Ishikawa (cell line): Measurements from ENCODE around the gene IL31.

Source experiments
- CEBPB ChIP-seq: IDR thresholded peaks from 2 replicates; pipeline ENCODE4 v1.6.1; 2012
- CREB1 ChIP-seq: IDR thresholded peaks from 2 replicates; pipeline ENCODE4 v1.6.1; 2012; ENCODE audit warnings: low read depth
- EGR1 ChIP-seq: IDR thresholded peaks from 2 replicates; pipeline ENCODE4 v1.6.1; 2012
- EP300 ChIP-seq: IDR thresholded peaks from 2 replicates; pipeline ENCODE4 v1.6.1; 2012; ENCODE audit warnings: borderline replicate concordance
- FOXM1 ChIP-seq: IDR thresholded peaks from 2 replicates; pipeline ENCODE4 v1.6.1; 2012; ENCODE audit warnings: low read depth, borderline replicate concordance
- NFIC ChIP-seq: IDR thresholded peaks from 2 replicates; pipeline ENCODE4 v1.6.1; 2012
- RAD21 ChIP-seq: IDR thresholded peaks from 2 replicates; pipeline ENCODE4 v1.6.1; 2012; ENCODE audit warnings: low read depth
- TAF1 ChIP-seq: IDR thresholded peaks from 2 replicates; pipeline ENCODE4 v1.6.1; 2012; ENCODE audit warnings: low read depth, mild to moderate bottlenecking
- TCF12 ChIP-seq: IDR thresholded peaks from 2 replicates; pipeline ENCODE4 v1.6.1; 2012; ENCODE audit warnings: low read depth
- TEAD4 ChIP-seq: IDR thresholded peaks from 2 replicates; pipeline ENCODE4 v1.6.1; 2012
- USF1 ChIP-seq: IDR thresholded peaks from 2 replicates; pipeline ENCODE4 v1.6.1; 2012
- YY1 ChIP-seq: IDR thresholded peaks from 2 replicates; pipeline ENCODE4 v1.6.1; 2012; ENCODE audit warnings: low read depth
- ZBTB7A ChIP-seq: IDR thresholded peaks from 2 replicates; pipeline ENCODE4 v1.6.1; 2012; ENCODE audit warnings: low read depth
- TF ChIP-seq, protein P1 (sequence below): IDR thresholded peaks from 2 replicates; pipeline ENCODE4 v1.6.1; 2012; ENCODE audit warnings: low read depth, mild to moderate bottlenecking
- TF ChIP-seq, protein P2 (sequence below): IDR thresholded peaks from 2 replicates; pipeline ENCODE4 v1.6.1; 2012

The IL31 gene

DNA sequence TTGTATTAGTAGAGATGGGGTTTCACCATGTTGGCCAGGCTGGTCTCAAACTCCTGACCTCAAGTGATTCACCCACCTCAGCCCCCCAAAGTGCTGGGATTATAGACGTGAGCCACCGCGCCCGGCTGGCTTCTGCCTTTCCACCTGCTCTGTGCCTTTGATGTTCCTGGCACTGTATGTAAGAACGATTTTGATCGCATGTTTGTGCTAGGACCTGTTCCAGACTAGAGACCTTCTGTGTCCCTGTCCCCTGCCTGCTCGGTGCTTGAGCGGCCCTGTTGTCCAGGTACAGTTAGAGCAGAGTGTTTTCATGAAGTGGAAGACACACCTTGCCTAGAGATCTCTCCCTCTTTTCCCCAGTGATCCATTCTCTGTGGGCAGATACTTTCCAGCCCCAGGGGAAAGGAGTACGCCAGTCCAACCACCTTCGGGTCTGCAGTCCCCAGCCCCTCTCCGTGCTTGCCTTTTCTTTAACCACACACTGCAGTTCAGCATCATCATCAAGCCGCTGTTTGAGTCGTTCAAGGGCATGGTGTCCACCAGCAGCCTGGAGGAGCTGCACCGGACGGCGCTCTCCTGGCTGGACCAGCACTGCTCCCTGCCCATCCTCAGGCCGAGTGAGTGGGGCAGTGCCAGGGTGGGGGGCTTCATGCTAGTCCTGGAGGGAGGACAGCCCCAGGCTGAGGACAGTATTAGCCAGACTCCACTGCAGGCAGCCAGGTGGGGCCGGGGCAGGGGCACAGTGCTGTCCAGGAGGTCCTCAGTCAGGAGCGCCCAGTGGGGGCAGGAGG is 33.4 kb downstream of the IL31 start:
- TF ChIP-seq RAD21 (no peak), USF1 (no peak), CEBPB (no peak), NFIC (no peak), YY1 (no peak), TCF12 (no peak), EP300 (no peak), TAF1 (no peak), EGR1 (no peak), ZBTB7A (no peak), CREB1 (no peak), FOXM1 (no peak), TEAD4 (no peak)
- TF ChIP-seq, protein P1, sequence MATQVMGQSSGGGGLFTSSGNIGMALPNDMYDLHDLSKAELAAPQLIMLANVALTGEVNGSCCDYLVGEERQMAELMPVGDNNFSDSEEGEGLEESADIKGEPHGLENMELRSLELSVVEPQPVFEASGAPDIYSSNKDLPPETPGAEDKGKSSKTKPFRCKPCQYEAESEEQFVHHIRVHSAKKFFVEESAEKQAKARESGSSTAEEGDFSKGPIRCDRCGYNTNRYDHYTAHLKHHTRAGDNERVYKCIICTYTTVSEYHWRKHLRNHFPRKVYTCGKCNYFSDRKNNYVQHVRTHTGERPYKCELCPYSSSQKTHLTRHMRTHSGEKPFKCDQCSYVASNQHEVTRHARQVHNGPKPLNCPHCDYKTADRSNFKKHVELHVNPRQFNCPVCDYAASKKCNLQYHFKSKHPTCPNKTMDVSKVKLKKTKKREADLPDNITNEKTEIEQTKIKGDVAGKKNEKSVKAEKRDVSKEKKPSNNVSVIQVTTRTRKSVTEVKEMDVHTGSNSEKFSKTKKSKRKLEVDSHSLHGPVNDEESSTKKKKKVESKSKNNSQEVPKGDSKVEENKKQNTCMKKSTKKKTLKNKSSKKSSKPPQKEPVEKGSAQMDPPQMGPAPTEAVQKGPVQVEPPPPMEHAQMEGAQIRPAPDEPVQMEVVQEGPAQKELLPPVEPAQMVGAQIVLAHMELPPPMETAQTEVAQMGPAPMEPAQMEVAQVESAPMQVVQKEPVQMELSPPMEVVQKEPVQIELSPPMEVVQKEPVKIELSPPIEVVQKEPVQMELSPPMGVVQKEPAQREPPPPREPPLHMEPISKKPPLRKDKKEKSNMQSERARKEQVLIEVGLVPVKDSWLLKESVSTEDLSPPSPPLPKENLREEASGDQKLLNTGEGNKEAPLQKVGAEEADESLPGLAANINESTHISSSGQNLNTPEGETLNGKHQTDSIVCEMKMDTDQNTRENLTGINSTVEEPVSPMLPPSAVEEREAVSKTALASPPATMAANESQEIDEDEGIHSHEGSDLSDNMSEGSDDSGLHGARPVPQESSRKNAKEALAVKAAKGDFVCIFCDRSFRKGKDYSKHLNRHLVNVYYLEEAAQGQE: no peak
- TF ChIP-seq, protein P2, sequence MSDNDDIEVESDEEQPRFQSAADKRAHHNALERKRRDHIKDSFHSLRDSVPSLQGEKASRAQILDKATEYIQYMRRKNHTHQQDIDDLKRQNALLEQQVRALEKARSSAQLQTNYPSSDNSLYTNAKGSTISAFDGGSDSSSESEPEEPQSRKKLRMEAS: no peak

DNA sequence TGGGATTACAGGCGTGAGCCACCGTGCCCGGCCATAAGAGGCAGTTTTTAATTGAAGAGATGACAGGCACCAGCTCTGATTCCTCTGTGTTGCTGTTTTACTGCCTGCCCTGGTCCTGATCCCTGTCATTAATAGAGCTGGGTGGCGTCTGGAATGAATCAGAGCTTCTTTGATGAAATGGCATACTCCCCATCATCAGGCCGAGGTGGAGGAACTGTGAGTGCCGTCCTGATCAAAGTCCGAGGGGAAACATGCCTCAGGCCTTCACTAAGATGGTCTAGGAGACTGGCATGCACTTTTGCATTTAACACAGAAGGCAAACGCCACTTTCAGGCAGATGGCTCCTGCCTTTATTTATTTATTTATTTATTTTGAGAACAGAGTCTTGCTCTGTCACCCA is 34.1 kb downstream of the IL31 start:
- TF ChIP-seq EP300: no peak
- no peak for TF ChIP-seq FOXM1
- TF ChIP-seq YY1: no peak
- TF ChIP-seq, protein P1: no peak
- TF ChIP-seq TCF12: no peak
- TF ChIP-seq EGR1: no peak
- no peak for TF ChIP-seq TAF1
- no peak for TF ChIP-seq CREB1
- no peak for TF ChIP-seq RAD21
- TF ChIP-seq USF1: no peak
- no peak for TF ChIP-seq CEBPB
- TF ChIP-seq TEAD4: no peak

GRCh38 chr12:122139266-122139665 is 34.8 kb downstream of the IL31 start:
- TF ChIP-seq, protein P1: no peak
- TF ChIP-seq CREB1 (no peak), FOXM1 (no peak), RAD21 (no peak), CEBPB (no peak), TAF1 (no peak), EGR1 (no peak), ZBTB7A (no peak), NFIC (peak; percentile 90), TCF12 (peak; percentile 87), USF1 (0 out of 2 replicates have a peak, but pooled peaks have one; percentile 20), EP300 (peak; percentile 63; the same call in 1 of the 2 replicates), TEAD4 (peak; percentile 66), YY1 (no peak)
- TF ChIP-seq, protein P2: peak; percentile 75
